Measurements from ENCODE around the gene TINAG. TPM values are rescaled to one million over a fixed set of nuclear protein-coding genes. Genes with fewer than 3 reads are reported as not detected.

The TINAG gene
- 0.41 TPM for total RNA-seq
- long read RNA-seq: 0 reads

- TF ChIP-seq CTCF (IDR thresholded peaks at IDR 0.05; ENCODE audit: borderline replicate concordance): no peak
- no peaks in the 10 kb centered on the region for H3K9me3 ChIP-seq (replicated peaks)
- no peaks in the 10 kb centered on the region for H3K27me3 ChIP-seq (ENCODE audit: low read depth)
- intact Hi-C loops (cut with micrococcal nuclease): no loop called here
- no peak for DNase-seq
- H3K4me3 ChIP-seq: no peak within 1 kb of the TSS
- no peaks in the 10 kb centered on the region for H3K4me1 ChIP-seq
- no peak within 1 kb of the TSS for H3K27ac ChIP-seq (replicated peaks)
- H3K36me3 ChIP-seq: no peaks in the 10 kb centered on the region
Measured at GRCh38 chr6:54308289-54308985, at the start of gene TINAG. Gene TINAG (plus strand): TSS chr6:54308441. CDS start chr6:54308551, 110 bp downstream.

GRCh38 chr6:54260025-54260424 lies 48.2 kb upstream of the TINAG start:
- TF ChIP-seq CTCF (IDR thresholded peaks at IDR 0.05; ENCODE audit: borderline replicate concordance): no peak
- no peaks in the 10 kb centered on the region for H3K9me3 ChIP-seq (replicated peaks)
- peaks cover 52% of the 10 kb centered on the region for H3K4me1 ChIP-seq
- intact Hi-C loops (cut with micrococcal nuclease): no loop called here
- H3K4me3 ChIP-seq: no peak overlapping the region
- DNase-seq: no peak
- no peaks in the 10 kb centered on the region for H3K36me3 ChIP-seq
- no peak overlapping the region for H3K27ac ChIP-seq (replicated peaks)
- H3K27me3 ChIP-seq (ENCODE audit: low read depth): no peaks in the 10 kb centered on the region

GRCh38 chr6:54262499-54262898 lies 45.7 kb upstream of the TINAG start:
- Histone ChIP-seq H3K27ac (replicated peaks) (no peak overlapping the region), H3K36me3 (no peaks in the 10 kb centered on the region), H3K9me3 (replicated peaks) (no peaks in the 10 kb centered on the region), H3K4me3 (no peak overlapping the region), H3K4me1 (peaks cover 36% of the 10 kb centered on the region), H3K27me3 (ENCODE audit: low read depth) (no peaks in the 10 kb centered on the region)
- no peak for DNase-seq
- intact Hi-C loops (cut with micrococcal nuclease): no loop called here
- TF ChIP-seq CTCF (IDR thresholded peaks at IDR 0.05; ENCODE audit: borderline replicate concordance): no peak

- DNase-seq: no peak
- H3K27ac ChIP-seq (replicated peaks): no peak overlapping the region
- intact Hi-C loops (cut with micrococcal nuclease): no loop called here
- no peak overlapping the region for H3K4me3 ChIP-seq
- no peak for TF ChIP-seq CTCF (IDR thresholded peaks at IDR 0.05; ENCODE audit: borderline replicate concordance)
- H3K4me1 ChIP-seq: peaks cover 32% of the 10 kb centered on the region
- H3K36me3 ChIP-seq: no peaks in the 10 kb centered on the region
- H3K27me3 ChIP-seq (ENCODE audit: low read depth): no peaks in the 10 kb centered on the region
- H3K9me3 ChIP-seq (replicated peaks): no peaks in the 10 kb centered on the region
Measured at GRCh38 chr6:54262971-54263370, 45.3 kb upstream of the TINAG start.

GRCh38 chr6:54264581-54265272 lies 43.5 kb upstream of the TINAG start:
- intact Hi-C loops (cut with micrococcal nuclease): no loop called here
- no peak for DNase-seq
- no peak for TF ChIP-seq CTCF (IDR thresholded peaks at IDR 0.05; ENCODE audit: borderline replicate concordance)
- Histone ChIP-seq H3K36me3 (no peaks in the 10 kb centered on the region), H3K4me3 (no peak overlapping the region), H3K9me3 (replicated peaks) (no peaks in the 10 kb centered on the region), H3K4me1 (peaks cover 32% of the 10 kb centered on the region), H3K27me3 (ENCODE audit: low read depth) (no peaks in the 10 kb centered on the region), H3K27ac (replicated peaks) (no peak overlapping the region)
